Sigmoid colon (tissue), 4 donors: ENCODE results near the gene MS4A4E.

ENCODE experiments used
- POLR2A ChIP-seq, 2 donors: fragments of 450-650 bp; IDR thresholded peaks; one replicate each; pipeline ENCODE4 v1.6.1; 2016; ENCODE audit warnings: antibody characterized with exemption in 2 of 2, mild to moderate bottlenecking in 2 of 2, moderate library complexity in 2 of 2
- POLR2AphosphoS5 ChIP-seq, 4 donors: sonication (generic); formaldehyde crosslinking; IDR thresholded peaks; one replicate each; pipeline ENCODE4 v1.6.1; 2017; ENCODE audit warnings: antibody characterized with exemption in 4 of 4
- TF ChIP-seq, protein P1 (sequence below), 4 experiments: fragments of 450-650 bp in 3 of 4; fragments of 200-600 bp in 1 of 4; IDR thresholded peaks; one replicate each; pipeline ENCODE4 v1.5.1; 2016 to 2019; ENCODE audit warnings: antibody characterized with exemption in 4 of 4, mild to moderate bottlenecking in 3 of 4, moderate library complexity in 2 of 4

DNA sequence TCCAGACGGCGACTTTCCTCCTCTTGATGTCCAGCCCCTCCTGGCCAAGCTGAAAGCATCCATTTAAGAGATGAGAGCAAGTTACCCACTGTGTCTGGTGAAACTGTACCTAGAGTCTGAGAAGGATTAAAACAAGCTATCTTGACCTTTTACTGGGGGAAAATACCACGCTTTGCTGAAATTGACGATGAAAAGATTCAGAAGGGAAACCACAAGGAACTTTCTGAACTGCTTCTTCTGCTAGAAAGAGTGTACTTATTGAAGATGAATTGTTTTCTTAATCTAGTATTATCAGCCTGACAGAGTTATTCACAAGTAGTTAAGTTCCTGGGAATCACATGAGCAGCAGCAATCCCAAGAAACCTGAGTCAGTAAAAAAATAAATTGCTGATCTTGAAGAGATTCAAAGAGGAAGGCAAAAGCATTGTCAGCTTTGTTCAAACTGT, 47.0 kb downstream of the MS4A4E start:
- TF ChIP-seq, protein P1, sequence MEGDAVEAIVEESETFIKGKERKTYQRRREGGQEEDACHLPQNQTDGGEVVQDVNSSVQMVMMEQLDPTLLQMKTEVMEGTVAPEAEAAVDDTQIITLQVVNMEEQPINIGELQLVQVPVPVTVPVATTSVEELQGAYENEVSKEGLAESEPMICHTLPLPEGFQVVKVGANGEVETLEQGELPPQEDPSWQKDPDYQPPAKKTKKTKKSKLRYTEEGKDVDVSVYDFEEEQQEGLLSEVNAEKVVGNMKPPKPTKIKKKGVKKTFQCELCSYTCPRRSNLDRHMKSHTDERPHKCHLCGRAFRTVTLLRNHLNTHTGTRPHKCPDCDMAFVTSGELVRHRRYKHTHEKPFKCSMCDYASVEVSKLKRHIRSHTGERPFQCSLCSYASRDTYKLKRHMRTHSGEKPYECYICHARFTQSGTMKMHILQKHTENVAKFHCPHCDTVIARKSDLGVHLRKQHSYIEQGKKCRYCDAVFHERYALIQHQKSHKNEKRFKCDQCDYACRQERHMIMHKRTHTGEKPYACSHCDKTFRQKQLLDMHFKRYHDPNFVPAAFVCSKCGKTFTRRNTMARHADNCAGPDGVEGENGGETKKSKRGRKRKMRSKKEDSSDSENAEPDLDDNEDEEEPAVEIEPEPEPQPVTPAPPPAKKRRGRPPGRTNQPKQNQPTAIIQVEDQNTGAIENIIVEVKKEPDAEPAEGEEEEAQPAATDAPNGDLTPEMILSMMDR (IDR thresholded peaks at IDR 0.05) = no peak
- TF ChIP-seq POLR2A (IDR thresholded peaks at IDR 0.05) (no peak), POLR2AphosphoS5 (IDR thresholded peaks at IDR 0.05) (peak in 1 of 4 donors; percentile 16)
